HG03139 (cell line): Measurements from ENCODE around the gene FRMPD1.

Source experiments
- ATAC-seq: cut with Tn5 transposase; IDR thresholded peaks from one replicate; pipeline ENCODE4 v1.9.1; 2021; ENCODE audit not compliant: unreplicated experiment

FRMPD1 gene

DNA sequence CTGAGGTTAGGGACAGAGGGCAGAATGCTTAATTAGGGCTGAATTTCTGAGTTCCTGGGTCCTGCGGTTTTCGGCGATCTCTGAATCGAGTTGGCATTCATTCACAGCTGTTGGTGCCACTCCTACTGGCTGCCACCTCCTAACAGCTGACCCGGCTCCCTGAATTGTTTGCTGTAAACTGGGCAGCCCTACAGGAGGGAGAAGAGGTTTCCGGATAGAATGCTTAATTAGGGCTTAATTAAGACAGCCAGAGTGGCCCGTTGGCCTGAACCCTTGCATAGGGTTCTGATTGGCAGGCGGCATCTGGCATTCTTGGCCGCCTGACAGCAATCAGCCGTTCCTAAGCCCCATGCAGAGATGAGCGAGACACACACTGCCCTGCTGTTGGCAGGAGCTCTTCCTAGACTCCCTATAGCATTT, 25.7 kb downstream of the FRMPD1 start:
- no peak for ATAC-seq

DNA sequence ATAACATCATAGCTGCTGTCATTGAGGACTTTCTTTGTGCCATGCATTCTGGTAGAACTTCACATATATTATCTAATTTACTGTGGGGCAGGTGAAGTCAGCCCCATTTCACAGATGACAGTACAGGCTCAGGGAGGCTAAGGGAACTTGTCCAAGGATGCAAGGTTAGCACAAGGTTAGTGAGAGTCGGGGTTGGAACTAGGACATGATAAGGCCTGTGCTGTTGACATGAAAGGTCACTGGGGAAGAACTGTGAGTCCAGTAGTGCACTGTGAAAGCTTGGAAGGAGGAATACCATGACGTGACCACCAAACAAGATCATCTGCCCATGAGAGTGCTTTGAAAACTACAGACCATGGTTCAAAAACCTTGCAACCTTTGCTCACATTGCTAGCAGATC, 26.7 kb downstream of the FRMPD1 start:
- ATAC-seq = no peak

DNA sequence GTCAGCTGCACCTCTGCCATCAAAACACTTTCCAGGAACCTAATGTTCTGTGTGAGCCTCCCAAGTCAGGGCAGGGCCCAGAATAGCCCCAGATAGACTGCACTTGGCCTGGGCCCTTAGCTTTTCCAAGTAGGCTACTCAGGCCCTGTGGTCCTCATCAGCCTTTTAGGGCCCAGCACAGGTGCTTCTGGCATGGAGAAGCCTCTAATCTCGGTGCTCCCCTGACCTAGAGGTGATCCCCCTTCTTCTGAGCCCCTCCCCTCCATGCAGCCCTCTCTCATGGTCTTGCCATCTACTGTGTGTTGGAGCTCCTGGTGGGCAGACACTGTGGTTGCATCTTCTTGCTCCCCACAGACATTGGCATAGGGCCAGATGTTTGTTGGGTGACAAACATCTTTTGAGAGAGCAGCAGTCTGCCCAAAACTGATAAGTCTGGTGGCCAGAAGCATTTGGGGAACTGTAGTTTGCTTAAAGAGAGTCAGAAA, 28.1 kb downstream of the FRMPD1 start:
- ATAC-seq = no peak

DNA sequence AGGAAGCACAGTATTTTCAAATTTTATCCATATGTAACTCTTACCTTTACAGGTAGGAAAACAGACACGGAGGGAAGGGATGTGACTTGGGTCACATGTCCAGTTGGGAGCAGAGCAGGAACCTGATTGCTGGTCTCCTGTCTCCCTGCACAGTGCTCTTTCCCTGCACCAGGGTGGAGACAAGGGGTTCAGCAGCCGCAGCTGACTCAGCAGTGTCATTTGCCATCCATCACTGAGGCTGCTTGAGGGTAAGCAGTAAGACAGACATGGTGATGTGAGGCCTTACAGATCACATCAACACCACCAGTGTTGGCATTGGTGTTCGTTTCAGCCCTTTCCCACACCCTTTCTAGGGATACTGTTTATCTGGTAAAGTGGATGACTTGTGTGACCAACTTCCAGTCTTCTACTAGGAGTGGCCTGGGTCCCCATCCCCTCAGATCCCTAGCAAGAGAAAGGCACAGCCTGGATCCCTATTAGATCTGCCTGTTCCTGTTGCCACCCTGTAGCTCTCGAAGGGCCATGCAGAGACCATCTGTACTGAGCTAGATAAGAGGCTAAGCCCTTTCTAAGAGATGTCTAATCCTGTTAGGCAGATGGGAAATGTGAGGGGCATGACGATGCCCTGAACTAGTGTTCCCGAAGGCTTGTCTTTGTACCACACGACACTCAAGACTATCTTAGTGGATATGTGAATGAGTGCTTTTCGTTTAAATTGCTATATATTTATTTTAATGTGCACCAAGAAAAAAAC, 29.1 kb downstream of the FRMPD1 start:
- ATAC-seq = no peak

DNA sequence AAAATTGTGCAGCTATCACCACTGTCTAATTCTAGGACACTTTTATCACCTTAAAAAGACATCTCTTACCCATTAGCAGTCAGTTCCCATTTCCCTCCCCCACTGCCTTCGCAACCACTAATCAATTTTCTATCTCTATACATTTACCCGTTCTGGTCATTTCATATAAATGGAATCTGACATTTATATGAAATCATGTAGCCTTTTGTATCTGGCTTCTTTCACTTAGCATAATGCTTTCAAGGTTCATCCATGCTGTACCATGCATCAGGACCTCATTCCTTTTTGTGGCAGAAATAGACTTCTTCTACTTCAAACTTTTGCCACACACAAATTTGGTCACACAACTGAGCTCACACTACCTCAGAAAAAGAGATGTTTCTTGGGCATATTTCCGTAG, 32.2 kb downstream of the FRMPD1 start:
- ATAC-seq = no peak

DNA sequence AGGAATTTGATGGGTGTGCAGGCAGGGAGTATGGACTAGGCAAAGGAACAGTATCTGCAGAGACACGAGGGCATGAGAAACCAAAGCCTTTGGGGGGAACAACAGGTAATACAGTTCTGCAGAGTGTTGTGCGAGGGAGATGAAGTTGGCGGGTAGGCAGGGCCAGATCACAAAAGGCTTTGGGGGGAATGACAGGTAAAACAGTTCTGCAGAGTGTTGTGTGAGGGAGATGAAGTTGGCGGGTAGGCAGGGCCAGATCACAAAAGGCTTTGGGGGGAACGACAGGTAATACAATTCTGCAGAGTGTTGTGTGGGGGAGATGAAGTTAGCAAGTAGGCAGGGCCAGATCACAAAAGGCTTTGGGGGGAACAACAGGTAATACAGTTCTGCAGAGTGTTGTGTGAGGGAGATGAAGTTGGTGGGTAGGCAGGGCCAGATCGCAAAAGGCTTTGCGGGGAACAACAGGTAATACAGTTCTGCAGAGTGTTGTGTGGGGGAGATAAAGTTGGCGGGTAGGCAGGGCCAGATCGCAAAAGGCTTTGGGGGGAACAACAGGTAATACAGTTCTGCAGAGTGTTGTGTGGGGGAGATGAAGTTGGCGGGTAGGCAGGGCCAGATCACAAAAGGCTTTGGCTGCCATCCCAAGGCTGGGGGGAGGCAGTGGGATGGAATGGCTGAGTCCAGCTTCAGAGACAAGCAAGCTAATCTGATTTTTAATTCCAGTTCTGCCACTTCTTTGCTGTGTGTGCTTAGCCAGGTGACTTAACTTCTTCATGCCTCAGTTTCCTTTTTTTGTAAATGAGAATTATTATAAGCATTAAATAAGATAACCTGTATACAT, 33.0 kb downstream of the FRMPD1 start:
- no peak for ATAC-seq

DNA sequence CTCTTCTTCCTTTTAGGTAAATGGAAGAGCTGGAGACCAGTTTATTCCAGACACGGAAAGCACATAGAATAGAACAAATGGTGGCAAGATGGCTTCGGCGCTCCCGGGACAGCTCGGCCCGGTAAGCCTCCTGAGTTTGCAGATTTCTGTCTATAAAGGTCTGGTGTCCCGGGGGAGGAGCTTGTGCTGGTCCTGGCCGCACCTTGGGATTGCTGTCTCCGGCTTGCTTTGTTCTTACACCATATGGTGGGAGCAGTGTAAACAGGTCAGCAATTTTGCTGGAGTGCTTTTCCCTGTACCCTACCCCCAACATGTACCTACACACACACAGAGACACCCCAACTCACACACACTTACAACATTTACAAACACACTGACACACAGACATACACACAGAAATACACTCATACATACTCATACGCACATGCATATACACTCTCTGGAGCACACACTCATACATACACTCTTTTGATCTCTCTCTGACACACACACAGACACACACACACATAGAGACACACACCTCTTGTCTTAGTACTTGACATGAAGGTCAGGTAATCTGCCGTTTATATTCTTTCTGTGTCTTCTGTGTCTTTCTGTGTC, 42.0 kb downstream of the FRMPD1 start:
- ATAC-seq = no peak

DNA sequence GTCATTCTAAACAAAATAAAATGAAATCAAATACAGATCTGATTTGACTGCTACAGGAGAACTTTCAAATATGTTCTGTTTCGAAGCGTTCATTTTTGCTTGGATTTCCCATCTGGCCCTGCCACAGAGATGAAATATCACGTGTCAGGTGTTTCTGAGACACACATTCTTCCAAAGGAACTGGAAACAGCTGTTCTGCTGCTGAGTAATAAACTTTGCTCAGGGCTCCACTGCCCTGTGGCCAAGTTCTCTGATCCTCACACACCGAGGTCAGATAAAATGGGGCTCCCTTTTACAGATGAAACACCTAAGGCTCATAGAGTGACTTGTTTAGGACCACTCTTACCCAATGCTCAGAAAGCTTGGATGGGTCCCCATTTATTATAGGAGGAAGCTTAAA, 42.5 kb downstream of the FRMPD1 start:
- ATAC-seq = no peak

DNA sequence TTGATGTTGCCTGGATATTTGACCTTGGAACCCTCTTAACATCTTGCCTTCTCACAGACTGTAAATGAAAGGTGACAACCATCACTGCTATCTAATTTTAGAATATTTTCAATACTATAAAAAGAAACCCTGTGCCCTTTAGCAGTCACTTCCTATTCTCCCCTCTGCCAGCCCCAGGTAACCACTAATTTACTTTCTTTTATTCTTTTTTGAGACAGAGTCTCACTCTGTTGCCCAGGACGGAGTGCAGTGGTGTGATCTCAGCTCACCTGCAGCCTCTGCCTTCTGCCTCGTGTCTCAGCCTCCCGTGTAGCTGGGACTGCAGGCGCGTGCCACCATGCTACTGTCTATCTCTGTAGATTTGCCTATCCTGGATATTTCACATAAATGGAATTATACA, 43.6 kb downstream of the FRMPD1 start:
- no peak for ATAC-seq

DNA sequence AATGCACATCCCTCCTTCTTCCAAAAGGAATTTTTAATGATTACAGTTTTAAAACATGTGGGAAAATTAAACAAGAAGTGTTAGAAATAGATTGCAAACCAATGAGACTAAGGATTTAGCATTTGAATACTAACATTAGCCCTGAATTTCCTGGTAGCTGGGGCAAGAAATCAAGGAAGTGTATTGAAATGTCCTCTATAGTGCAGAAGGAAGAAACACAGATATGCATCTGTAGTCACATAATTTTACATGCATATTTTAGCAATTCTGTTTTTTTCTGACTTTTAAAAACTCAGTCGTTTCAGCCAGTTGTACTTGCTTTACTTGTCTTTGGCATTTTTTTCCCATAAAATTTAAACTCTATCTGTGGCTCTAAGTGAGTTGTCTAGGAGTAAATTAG, 45.8 kb downstream of the FRMPD1 start:
- ATAC-seq = no peak

DNA sequence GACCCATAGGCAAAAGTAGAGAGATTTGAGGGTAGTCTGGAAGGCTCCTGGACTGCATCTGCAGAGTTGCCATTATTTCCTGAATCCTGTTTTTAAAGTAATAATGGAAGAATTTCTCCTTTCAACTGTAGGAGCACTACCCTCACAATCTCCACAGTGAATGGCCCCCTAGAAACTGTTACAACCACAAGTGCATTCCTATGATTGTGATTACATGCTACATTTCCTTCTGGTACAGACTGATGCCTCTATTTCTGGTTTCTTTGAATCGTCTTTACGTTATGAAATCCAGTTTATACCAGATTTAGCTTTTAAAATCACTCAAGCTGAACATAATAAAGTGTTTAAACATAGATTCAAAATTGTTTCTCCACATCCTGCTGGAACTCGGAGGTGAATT, 49.4 kb downstream of the FRMPD1 start:
- no peak for ATAC-seq

DNA sequence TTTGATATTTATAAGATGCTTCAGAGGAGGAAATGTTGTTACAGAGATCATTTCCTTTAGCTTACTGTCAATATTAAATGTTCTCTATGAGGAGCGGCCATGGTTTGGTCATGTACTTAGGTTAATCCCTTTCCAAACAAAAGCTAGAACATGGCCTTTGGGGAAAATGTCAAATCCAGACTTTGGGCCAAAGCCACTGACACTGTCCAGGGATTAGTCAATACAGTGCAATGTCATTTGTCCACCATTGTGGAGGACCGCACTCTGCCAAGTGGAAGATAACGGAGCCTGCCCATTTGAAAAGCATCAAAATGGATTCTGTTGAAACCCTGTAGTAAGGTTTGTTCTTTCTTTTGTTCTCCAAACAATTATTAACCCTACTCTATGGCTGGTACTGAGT, 50.1 kb downstream of the FRMPD1 start:
- no peak for ATAC-seq

DNA sequence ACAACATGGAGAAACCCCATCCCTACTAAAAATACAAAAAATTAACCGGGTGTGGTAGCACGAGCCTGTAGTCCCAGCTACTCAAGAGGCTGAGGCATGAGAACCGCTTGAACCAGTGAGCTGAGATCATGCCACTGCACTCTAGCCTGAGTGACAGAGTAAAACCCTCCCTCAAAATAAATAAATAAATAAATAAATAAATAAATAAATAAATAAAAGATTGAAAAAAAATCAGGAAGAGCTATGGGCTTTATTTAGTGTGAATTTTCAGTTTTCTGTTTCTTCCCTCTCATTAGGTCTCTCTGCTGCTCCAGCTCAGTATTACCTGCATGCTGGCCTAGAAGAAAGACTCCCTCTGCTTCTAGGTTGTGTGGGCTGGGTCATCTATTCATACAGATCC, 55.0 kb downstream of the FRMPD1 start:
- ATAC-seq = no peak

DNA sequence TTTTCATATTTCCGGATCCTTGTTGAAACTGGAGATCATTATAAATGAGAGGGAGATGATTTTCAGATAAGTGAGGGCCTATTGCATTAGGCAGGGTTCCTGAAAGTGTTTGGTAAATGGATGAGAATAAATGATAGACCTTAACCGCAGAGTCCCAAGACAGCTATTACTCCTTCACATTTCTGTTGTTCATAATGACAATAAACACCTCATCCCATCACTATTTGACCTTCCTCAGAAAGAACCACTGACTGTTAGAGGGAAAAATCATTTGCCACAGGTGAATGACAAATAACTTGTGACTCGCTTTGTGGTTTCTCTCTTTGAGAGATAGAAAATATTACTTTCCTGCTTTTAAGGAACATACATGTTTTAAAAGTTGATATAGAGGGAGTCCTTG, 55.5 kb downstream of the FRMPD1 start:
- ATAC-seq = no peak

DNA sequence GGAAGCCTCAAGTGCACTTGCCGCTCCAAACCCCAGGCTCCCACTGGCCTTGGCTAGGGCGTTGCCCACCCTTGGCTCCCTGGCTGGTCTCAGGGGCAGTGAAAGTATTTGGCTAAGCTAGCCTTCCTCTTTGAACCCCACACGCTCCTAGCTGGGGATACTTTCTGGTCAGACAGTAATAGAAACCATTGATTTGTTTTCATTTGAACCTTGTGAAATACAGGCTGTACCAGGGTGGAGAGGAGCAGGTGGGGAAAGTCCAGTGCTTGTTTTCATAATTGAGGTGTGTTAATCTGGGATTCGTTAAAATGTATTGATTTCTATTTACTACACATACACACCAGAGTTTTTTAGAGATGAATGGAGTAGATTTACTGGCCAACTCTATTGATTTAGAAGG, 57.0 kb downstream of the FRMPD1 start:
- ATAC-seq = no peak

DNA sequence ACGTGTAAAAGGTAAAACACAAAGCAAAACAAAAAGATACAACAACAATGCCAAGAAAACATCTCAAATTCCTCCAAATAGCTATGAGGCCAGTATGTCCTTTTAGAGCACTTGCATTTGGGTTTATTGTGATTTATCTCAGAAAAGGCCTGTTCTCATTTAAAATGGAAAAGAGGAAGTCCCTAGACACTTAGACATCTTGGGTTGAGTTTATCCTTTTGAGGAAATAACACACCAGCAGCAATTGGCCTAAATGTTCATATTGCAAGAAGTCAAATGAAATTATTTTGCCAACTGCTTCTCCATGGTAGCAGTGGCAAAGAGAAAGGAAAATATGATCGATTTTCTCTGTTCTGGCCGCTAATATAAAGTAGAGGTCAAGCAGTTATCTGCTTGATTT, 59.3 kb downstream of the FRMPD1 start:
- no peak for ATAC-seq

DNA sequence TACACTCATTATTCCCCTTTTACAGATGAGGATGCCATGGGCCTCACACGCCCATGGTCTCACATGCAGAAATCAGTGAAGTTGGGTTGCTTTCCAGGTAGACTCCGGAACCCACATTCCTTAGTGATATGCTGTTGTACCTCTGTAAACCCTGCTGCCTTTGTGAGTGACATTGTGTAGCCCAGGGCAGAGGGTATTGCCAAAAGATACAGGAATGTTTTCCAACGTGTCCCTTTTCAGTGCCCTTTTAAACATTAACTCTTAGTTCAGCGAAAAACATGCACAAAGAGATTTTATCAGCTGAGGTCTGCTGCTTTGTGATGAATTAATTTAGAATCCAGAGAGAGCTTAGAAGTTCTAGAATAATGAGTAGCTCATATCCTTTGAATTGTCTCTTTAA, 64.5 kb downstream of the FRMPD1 start:
- ATAC-seq = no peak

DNA sequence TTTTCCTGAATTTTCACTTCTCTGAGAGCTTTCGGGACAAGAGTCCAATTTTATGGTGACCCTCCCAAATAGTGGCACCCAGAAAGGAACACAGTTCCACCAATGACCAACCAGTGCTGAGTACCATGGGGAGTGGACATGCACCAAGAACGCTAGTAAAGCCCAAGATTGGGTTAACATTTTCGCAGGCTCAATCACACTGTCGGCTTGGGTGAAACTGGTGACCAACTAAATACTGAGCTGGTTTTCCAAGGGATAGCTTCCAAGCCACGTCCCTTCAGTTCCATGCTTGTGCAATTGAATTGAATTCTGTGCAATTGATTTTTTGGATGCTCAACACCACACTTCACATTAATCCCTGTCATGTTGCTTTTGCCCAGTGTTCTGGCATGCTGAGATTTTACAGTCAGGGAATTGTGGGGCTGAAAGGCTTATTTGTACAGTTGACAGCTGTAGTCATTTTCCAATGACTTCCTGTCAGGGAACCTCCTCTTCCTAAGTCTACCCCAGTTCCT, 65.3 kb downstream of the FRMPD1 start:
- no peak for ATAC-seq

DNA sequence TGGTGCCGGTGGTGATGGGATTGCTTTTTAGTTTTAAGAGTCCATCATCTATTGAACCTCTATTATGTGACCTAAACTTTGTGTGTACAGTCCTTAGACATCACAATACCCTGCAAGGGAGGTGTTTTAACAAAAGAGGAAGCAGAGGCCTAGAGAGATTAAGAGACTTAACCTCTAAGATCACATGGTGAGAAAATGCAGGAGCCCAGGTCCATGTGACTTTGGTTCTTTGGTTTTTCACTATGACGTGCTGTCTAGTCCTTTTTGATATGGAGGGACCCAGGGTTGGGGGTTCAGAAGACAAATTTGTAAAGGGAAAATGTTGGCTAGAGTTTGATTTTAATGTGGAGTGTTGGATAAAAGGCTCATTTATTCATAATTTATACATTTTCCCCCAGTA, 68.8 kb downstream of the FRMPD1 start:
- no peak for ATAC-seq

DNA sequence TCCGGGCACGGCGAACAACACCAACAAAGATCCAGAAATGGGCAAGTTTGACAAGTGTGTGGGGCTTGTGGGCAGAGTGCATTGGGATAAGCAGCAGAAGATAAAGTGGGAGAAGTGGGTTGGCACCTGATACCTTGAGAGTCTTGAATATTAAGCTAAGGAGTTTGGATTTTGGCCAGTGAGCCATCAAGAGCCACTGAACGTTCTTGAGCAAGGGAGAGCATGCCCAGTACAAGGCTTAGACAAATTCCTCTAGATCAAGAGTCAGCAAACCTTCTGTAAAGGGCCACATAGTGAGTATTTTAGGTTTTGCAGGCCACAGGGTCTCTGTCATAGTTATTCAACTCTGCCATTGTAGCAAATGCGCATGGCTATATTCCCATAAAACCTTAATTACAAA, 76.3 kb downstream of the FRMPD1 start:
- ATAC-seq = no peak

DNA sequence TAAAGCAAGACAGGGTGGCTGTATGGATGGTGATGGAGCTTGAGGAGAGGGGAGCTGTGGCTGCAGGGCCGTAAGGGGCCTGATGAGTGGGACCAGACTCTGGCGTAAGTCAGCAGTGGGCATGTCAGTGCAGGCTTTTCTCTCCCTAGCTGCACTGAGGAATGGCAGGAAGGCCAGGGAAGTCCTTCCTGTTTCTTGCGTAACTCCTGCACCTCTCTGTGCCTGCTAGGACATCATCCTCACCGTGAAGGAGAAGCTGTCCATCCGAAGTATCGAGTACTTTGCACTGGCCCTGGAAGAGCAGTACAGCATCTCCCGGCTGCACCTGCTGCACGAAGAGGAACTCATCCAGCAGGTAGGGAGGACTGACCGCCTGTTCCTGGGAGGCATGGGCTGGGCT, 78.7 kb downstream of the FRMPD1 start:
- no peak for ATAC-seq

DNA sequence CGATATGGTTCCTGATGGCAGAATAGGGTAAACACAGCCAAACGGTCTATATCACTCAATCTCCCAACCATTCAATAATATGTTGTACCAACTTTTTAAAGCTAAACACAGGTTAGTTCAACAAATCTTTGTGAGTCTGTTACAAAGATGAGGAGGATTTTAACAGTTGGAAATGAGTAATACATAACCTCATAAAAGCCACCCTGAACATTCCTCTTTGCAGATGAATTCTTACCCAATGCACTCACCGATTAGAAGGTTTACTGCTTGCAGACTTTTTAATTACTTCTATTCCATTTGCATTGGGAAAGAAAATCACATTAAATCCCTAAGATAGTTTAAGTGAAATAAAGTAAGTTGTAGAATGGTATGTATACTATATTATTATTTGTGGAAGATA, 79.5 kb downstream of the FRMPD1 start:
- ATAC-seq = no peak
